ENCODE results near the gene SPR. TPM values are rescaled to one million over a fixed set of nuclear protein-coding genes. Genes with fewer than 3 reads are reported as not detected.

Gene SPR
- total RNA-seq = 4.2 TPM

GRCh38 chr2:72887032-72887739, at the start of gene SPR:
Gene SPR (plus strand): TSS chr2:72887408. CDS start chr2:72887433, 25 bp downstream.
- peaks cover 12 to 21% (median 15%) of the 10 kb centered on the region in 3 donors for H3K36me3 ChIP-seq (ENCODE audit: control insufficient read depth in 3 of 3, insufficient read depth in 3 of 3, low read length in 3 of 3)
- peaks cover 22 to 29% (median 28%) of the 10 kb centered on the region in 3 donors for H3K4me1 ChIP-seq (ENCODE audit: control insufficient read depth in 3 of 3, insufficient read depth in 3 of 3, low read length in 3 of 3)
- peak within 1 kb of the TSS; percentile 81 for H3K27ac ChIP-seq (ENCODE audit: low read depth, low read length)
- H3K9me3 ChIP-seq (ENCODE audit: control insufficient read depth in 3 of 3, low read length in 3 of 3) = no peaks in the 10 kb centered on the region
- H3K9ac ChIP-seq (ENCODE audit: low read depth in 1 of 3, low read length in 3 of 3) = peak within 1 kb of the TSS; percentile 57 to 90 (median 64)
- no peaks in the 10 kb centered on the region for H3K27me3 ChIP-seq (ENCODE audit: control insufficient read depth in 3 of 3, insufficient read depth in 3 of 3, low read length in 3 of 3)
- peak within 1 kb of the TSS; percentile 73 to 83 (median 78) for H3K4me3 ChIP-seq (ENCODE audit: low read length in 3 of 3)

DNA sequence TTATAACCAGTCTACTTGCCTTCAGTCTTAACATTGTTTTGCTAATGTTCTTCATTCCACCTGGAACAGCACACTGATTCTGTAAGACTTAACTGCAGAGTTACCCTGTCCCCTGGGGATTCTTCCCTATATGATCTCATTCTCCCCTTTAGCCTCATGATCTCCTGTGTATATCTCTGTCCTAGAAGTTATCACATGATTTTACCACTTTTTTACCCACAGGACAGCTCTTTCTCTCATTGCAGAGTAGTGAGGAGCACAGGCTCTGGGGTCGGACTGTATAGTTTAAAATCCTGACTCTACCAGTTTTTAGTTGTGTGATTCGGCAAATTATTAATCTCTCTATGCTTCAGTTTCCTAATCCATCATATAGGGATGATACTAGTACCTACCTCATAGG, 47.1 kb upstream of the SPR start:
- no peaks in the 10 kb centered on the region for H3K9me3 ChIP-seq (ENCODE audit: control insufficient read depth in 3 of 3, low read length in 3 of 3)
- no peak overlapping the region for H3K27ac ChIP-seq (ENCODE audit: low read depth, low read length)
- no peak overlapping the region for H3K4me3 ChIP-seq (ENCODE audit: low read length in 3 of 3)
- no peaks in the 10 kb centered on the region for H3K4me1 ChIP-seq (ENCODE audit: control insufficient read depth in 3 of 3, insufficient read depth in 3 of 3, low read length in 3 of 3)
- H3K36me3 ChIP-seq (ENCODE audit: control insufficient read depth in 3 of 3, insufficient read depth in 3 of 3, low read length in 3 of 3) = no peaks in the 10 kb centered on the region
- H3K9ac ChIP-seq (ENCODE audit: low read depth in 1 of 3, low read length in 3 of 3) = no peak overlapping the region
- peaks cover 0 to 2% (median 0%) of the 10 kb centered on the region in 3 donors for H3K27me3 ChIP-seq (ENCODE audit: control insufficient read depth in 3 of 3, insufficient read depth in 3 of 3, low read length in 3 of 3)

- no peak overlapping the region for H3K9ac ChIP-seq (ENCODE audit: low read depth in 1 of 3, low read length in 3 of 3)
- H3K9me3 ChIP-seq (ENCODE audit: control insufficient read depth in 3 of 3, low read length in 3 of 3) = no peaks in the 10 kb centered on the region
- no peaks in the 10 kb centered on the region for H3K36me3 ChIP-seq (ENCODE audit: control insufficient read depth in 3 of 3, insufficient read depth in 3 of 3, low read length in 3 of 3)
- H3K27me3 ChIP-seq (ENCODE audit: control insufficient read depth in 3 of 3, insufficient read depth in 3 of 3, low read length in 3 of 3) = no peaks in the 10 kb centered on the region
- H3K4me3 ChIP-seq (ENCODE audit: low read length in 3 of 3) = no peak overlapping the region
- H3K4me1 ChIP-seq (ENCODE audit: control insufficient read depth in 3 of 3, insufficient read depth in 3 of 3, low read length in 3 of 3) = no peaks in the 10 kb centered on the region
- no peak overlapping the region for H3K27ac ChIP-seq (ENCODE audit: low read depth, low read length)
Observed at GRCh38 chr2:72841462-72842125, 45.6 kb upstream of the SPR start.

GRCh38 chr2:72843301-72843700, 43.9 kb upstream of the SPR start:
- H3K9me3 ChIP-seq (ENCODE audit: control insufficient read depth in 3 of 3, low read length in 3 of 3) = no peaks in the 10 kb centered on the region
- H3K9ac ChIP-seq (ENCODE audit: low read depth in 1 of 3, low read length in 3 of 3) = no peak overlapping the region
- no peak overlapping the region for H3K4me3 ChIP-seq (ENCODE audit: low read length in 3 of 3)
- no peak overlapping the region for H3K27ac ChIP-seq (ENCODE audit: low read depth, low read length)
- H3K36me3 ChIP-seq (ENCODE audit: control insufficient read depth in 3 of 3, insufficient read depth in 3 of 3, low read length in 3 of 3) = no peaks in the 10 kb centered on the region
- H3K4me1 ChIP-seq (ENCODE audit: control insufficient read depth in 3 of 3, insufficient read depth in 3 of 3, low read length in 3 of 3) = no peaks in the 10 kb centered on the region
- H3K27me3 ChIP-seq (ENCODE audit: control insufficient read depth in 3 of 3, insufficient read depth in 3 of 3, low read length in 3 of 3) = no peaks in the 10 kb centered on the region

DNA sequence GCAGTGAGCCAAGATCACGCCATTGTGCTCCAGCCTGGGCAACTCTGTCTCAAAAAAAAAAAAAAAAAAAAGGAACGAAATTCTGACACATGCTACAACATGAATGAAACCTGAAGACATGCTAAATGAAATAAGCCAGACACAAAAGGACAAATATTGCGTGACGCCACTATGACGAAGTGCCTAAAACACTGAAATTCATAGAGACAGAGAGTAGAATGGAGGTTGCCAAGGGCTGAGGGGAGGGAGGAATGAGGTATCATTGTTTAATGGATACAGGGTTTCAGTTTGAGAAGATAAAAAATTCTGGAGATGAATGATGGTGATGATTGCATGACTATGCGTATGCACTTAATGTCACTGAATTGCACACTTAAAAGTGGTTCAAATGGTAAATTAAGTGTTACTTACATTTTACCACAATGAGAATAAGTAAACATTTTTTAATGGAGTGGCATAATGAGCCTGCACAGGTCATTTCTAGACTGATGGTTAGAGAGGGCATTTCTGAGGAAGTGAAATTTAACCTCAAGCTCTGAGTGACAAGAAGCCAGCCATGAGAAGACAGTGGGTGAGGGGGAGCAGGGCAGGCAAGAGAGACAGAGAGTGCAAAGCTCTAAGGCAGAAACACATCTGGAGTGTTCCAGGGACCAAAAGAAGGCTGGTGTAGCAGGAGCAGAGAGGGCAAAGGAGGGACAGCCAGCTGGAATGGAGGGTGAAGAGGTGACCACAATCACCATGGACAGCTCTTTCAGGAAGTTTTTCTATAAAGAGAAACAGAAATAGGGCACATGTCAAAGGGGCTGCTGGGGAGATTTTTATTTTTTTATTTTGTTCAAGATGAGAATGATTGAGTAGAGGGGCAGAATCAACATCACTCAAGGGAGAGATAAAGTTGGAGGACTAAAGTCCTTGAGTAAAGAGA, 40.8 kb upstream of the SPR start:
- Histone ChIP-seq H3K9me3 (ENCODE audit: control insufficient read depth in 3 of 3, low read length in 3 of 3) (no peaks in the 10 kb centered on the region), H3K27ac (ENCODE audit: low read depth, low read length) (no peak overlapping the region), H3K9ac (ENCODE audit: low read depth in 1 of 3, low read length in 3 of 3) (no peak overlapping the region), H3K36me3 (ENCODE audit: control insufficient read depth in 3 of 3, insufficient read depth in 3 of 3, low read length in 3 of 3) (no peaks in the 10 kb centered on the region), H3K4me1 (ENCODE audit: control insufficient read depth in 3 of 3, insufficient read depth in 3 of 3, low read length in 3 of 3) (no peaks in the 10 kb centered on the region), H3K4me3 (ENCODE audit: low read length in 3 of 3) (no peak overlapping the region), H3K27me3 (ENCODE audit: control insufficient read depth in 3 of 3, insufficient read depth in 3 of 3, low read length in 3 of 3) (peaks cover 0 to 3% (median 0%) of the 10 kb centered on the region in 3 donors)

DNA sequence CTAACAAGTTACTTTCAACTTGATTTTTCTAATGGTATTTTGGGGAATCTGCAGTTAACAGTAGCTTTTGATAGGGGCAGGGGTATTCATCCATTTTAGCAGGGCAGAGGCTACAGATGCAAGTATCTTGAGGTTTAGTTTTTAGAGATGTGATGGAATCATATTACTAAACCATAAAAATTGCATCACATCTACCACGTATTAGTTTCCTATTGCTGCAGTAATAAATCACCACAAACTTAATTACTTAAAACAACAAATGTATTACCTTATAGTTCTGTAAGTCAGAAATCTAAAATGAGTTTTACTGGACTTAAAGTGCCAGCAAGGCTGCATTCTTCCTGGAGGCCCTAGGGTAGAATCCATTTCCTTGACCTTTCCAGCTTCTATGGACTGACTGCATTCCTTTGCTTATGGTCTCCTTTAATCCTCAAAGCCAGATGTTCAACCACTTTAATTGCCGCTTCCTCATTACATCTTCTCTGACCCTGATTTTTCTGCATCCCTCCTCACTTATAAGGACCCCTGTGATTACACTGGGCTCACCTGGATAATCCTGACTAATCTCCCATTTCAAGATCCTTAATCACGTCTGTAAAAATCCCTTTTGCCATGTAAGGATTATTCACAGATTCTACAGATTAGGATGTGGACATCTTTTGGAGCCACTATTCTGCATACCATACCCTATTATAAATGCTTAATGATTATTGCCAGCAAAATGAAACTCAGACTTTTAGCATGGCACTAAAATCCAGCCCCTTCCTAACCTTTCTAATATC, 39.5 kb upstream of the SPR start:
- no peak overlapping the region for H3K27ac ChIP-seq (ENCODE audit: low read depth, low read length)
- peaks cover 0 to 5% (median 0%) of the 10 kb centered on the region in 3 donors for H3K27me3 ChIP-seq (ENCODE audit: control insufficient read depth in 3 of 3, insufficient read depth in 3 of 3, low read length in 3 of 3)
- H3K4me3 ChIP-seq (ENCODE audit: low read length in 3 of 3) = no peak overlapping the region
- no peaks in the 10 kb centered on the region for H3K9me3 ChIP-seq (ENCODE audit: control insufficient read depth in 3 of 3, low read length in 3 of 3)
- no peak overlapping the region for H3K9ac ChIP-seq (ENCODE audit: low read depth in 1 of 3, low read length in 3 of 3)
- H3K36me3 ChIP-seq (ENCODE audit: control insufficient read depth in 3 of 3, insufficient read depth in 3 of 3, low read length in 3 of 3) = no peaks in the 10 kb centered on the region
- no peaks in the 10 kb centered on the region for H3K4me1 ChIP-seq (ENCODE audit: control insufficient read depth in 3 of 3, insufficient read depth in 3 of 3, low read length in 3 of 3)

DNA sequence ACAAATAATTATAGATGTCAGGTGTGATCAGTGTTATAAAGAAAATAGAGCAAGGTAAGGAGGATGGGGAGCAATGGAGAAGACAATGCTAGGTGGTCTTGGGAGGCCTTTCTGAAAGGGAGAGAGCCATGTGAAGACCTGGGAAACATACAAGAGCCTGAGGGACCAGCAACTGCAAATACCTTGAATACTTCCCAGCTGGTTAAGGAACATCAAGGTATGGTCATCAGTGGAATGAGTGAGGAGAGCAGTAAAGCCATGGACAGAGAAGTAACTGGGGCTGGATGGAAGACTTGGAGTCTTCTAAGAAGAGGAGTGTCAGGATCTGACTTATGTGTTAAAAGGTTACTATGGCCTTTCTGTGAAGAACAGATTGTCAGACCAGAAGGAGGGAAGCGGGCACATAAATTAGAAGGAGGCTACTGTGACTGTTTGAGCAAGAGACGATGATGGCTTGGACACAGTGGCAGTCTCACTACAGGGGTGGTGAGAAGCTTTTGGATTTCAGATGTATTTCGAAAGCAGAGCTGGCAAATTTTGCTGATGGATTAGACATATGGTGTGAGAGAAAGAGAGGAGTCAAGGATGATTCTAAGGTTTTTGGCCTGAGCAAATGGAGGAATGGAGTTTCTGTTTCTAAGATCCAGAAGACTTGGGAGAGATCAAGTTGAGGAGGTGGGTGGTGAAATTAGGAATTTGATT, 38.6 kb upstream of the SPR start:
- no peak overlapping the region for H3K4me3 ChIP-seq (ENCODE audit: low read length in 3 of 3)
- no peak overlapping the region for H3K9ac ChIP-seq (ENCODE audit: low read depth in 1 of 3, low read length in 3 of 3)
- H3K27ac ChIP-seq (ENCODE audit: low read depth, low read length) = no peak overlapping the region
- H3K27me3 ChIP-seq (ENCODE audit: control insufficient read depth in 3 of 3, insufficient read depth in 3 of 3, low read length in 3 of 3) = peaks cover 0 to 5% (median 0%) of the 10 kb centered on the region in 3 donors
- no peaks in the 10 kb centered on the region for H3K9me3 ChIP-seq (ENCODE audit: control insufficient read depth in 3 of 3, low read length in 3 of 3)
- H3K36me3 ChIP-seq (ENCODE audit: control insufficient read depth in 3 of 3, insufficient read depth in 3 of 3, low read length in 3 of 3) = no peaks in the 10 kb centered on the region
- H3K4me1 ChIP-seq (ENCODE audit: control insufficient read depth in 3 of 3, insufficient read depth in 3 of 3, low read length in 3 of 3) = no peaks in the 10 kb centered on the region

DNA sequence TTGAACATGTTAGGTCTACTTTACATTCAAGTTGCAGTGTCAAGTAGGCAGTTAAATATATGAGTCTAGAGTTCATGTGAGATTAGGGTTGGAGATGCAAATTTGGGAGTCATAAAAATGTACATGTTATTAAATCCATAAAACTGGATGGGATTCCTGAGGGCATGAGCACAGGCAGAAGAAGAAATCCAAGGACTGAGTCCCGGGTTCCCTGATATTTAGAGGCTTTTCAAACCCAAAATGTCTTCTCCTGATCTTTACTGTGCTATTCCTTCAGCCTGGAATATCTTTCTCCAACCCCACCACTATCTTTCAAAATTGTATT, 38.1 kb upstream of the SPR start:
- Histone ChIP-seq H3K27ac (ENCODE audit: low read depth, low read length) (no peak overlapping the region), H3K27me3 (ENCODE audit: control insufficient read depth in 3 of 3, insufficient read depth in 3 of 3, low read length in 3 of 3) (peaks cover 0 to 5% (median 0%) of the 10 kb centered on the region in 3 donors), H3K9me3 (ENCODE audit: control insufficient read depth in 3 of 3, low read length in 3 of 3) (no peaks in the 10 kb centered on the region), H3K36me3 (ENCODE audit: control insufficient read depth in 3 of 3, insufficient read depth in 3 of 3, low read length in 3 of 3) (no peaks in the 10 kb centered on the region), H3K4me1 (ENCODE audit: control insufficient read depth in 3 of 3, insufficient read depth in 3 of 3, low read length in 3 of 3) (no peaks in the 10 kb centered on the region), H3K4me3 (ENCODE audit: low read length in 3 of 3) (no peak overlapping the region), H3K9ac (ENCODE audit: low read depth in 1 of 3, low read length in 3 of 3) (no peak overlapping the region)

- Histone ChIP-seq H3K4me1 (ENCODE audit: control insufficient read depth in 3 of 3, insufficient read depth in 3 of 3, low read length in 3 of 3) (no peaks in the 10 kb centered on the region), H3K9me3 (ENCODE audit: control insufficient read depth in 3 of 3, low read length in 3 of 3) (no peaks in the 10 kb centered on the region), H3K36me3 (ENCODE audit: control insufficient read depth in 3 of 3, insufficient read depth in 3 of 3, low read length in 3 of 3) (no peaks in the 10 kb centered on the region), H3K27ac (ENCODE audit: low read depth, low read length) (no peak overlapping the region), H3K9ac (ENCODE audit: low read depth in 1 of 3, low read length in 3 of 3) (no peak overlapping the region), H3K27me3 (ENCODE audit: control insufficient read depth in 3 of 3, insufficient read depth in 3 of 3, low read length in 3 of 3) (peaks cover 5 to 14% (median 8%) of the 10 kb centered on the region in 3 donors), H3K4me3 (ENCODE audit: low read length in 3 of 3) (no peak overlapping the region)
Observed at GRCh38 chr2:72851333-72851732, 35.9 kb upstream of the SPR start.
